Measurements from ENCODE around the gene STAB1.

STAB1 gene

GRCh38 chr3:52487788-52488691, 7.1 kb upstream of the STAB1 start:
- no peak for DNase-seq

- DNase-seq, result no peak
These were observed 6.4 kb upstream of the STAB1 start for GRCh38 chr3:52488746-52489145.

- DNase-seq, result no peak
These were observed 5.7 kb upstream of the STAB1 start for GRCh38 chr3:52489453-52489852.

- DNase-seq, result no peak
These were observed 4.9 kb upstream of the STAB1 start for GRCh38 chr3:52490035-52490938.

GRCh38 chr3:52490939-52491526, 4.1 kb upstream of the STAB1 start:
- no peak for DNase-seq

- DNase-seq, result no peak
These were observed 3.1 kb upstream of the STAB1 start for GRCh38 chr3:52492059-52492458.

GRCh38 chr3:52493232-52494017, 1.7 kb upstream of the STAB1 start:
- peak in 1 of 2 experiments; percentile 55 for DNase-seq

- DNase-seq, result peak; percentile 14 to 65
These were observed 693 bp upstream of the STAB1 start for GRCh38 chr3:52494445-52494844.

- DNase-seq, result no peak
These were observed 852 bp downstream of the STAB1 start for GRCh38 chr3:52495777-52496602.

GRCh38 chr3:52498137-52499054, 3.3 kb downstream of the STAB1 start:
- DNase-seq, result no peak

- no peak for DNase-seq
These were observed 5.9 kb downstream of the STAB1 start for GRCh38 chr3:52501046-52501445.

GRCh38 chr3:52502001-52502400, 6.9 kb downstream of the STAB1 start:
- no peak for DNase-seq

- DNase-seq, result no peak
These were observed 7.7 kb downstream of the STAB1 start for GRCh38 chr3:52502808-52503350.

- no peak for DNase-seq
These were observed 8.8 kb downstream of the STAB1 start for GRCh38 chr3:52503788-52504424.

GRCh38 chr3:52504977-52505376, 9.8 kb downstream of the STAB1 start:
- DNase-seq, result no peak

- no peak for DNase-seq
These were observed 11.3 kb downstream of the STAB1 start for GRCh38 chr3:52506266-52506966.

- no peak for DNase-seq
These were observed 12.2 kb downstream of the STAB1 start for GRCh38 chr3:52507359-52507758.

- no peak for DNase-seq
These were observed 14.7 kb downstream of the STAB1 start for GRCh38 chr3:52509753-52510328.

GRCh38 chr3:52511509-52511908, 16.4 kb downstream of the STAB1 start:
- DNase-seq, result no peak

Data from NCI-H524 (cell line).